ENCODE data around the gene GPR135.
A peak's percentile ranks its signal among the peaks of the same experiment; 100 is the strongest.

The GPR135 gene

DNA sequence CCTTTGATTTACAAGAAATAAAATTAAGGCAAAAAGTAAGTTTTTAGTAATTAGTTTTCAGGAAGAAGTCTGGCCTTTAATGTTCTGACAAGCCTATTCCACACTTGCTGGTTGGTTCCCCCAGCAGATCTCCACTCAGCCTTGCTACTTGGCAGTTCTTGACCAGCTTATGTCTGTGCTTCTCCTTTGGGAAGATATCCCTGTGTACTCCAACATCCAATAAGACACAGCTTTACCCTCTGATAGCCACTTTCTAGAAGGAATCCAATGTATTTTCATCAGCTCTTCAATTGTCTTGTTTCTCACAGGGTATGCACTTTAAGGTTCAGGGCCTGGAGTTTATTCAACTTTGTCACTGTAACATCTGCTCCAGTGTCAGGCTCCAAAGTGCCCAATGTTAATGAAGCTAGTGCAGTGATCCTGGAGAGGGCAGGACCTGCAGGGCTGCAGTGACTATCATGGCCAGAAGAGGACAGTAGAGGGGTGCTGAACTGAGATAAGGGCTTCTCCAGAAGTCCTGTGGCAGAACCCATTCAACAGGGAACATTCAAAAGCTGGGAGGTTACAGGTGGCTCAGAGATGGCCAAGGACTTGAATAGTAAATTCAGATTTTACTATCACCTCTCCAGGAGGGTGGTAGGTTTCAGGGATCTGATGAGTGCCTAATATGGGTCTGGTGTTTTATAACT is 42.0 kb upstream of the GPR135 start:
- TF ChIP-seq, protein P1, sequence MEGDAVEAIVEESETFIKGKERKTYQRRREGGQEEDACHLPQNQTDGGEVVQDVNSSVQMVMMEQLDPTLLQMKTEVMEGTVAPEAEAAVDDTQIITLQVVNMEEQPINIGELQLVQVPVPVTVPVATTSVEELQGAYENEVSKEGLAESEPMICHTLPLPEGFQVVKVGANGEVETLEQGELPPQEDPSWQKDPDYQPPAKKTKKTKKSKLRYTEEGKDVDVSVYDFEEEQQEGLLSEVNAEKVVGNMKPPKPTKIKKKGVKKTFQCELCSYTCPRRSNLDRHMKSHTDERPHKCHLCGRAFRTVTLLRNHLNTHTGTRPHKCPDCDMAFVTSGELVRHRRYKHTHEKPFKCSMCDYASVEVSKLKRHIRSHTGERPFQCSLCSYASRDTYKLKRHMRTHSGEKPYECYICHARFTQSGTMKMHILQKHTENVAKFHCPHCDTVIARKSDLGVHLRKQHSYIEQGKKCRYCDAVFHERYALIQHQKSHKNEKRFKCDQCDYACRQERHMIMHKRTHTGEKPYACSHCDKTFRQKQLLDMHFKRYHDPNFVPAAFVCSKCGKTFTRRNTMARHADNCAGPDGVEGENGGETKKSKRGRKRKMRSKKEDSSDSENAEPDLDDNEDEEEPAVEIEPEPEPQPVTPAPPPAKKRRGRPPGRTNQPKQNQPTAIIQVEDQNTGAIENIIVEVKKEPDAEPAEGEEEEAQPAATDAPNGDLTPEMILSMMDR (IDR thresholded peaks at IDR 0.05; ENCODE audit: low read depth, low read length, missing control alignments) = peak; percentile 98

DNA sequence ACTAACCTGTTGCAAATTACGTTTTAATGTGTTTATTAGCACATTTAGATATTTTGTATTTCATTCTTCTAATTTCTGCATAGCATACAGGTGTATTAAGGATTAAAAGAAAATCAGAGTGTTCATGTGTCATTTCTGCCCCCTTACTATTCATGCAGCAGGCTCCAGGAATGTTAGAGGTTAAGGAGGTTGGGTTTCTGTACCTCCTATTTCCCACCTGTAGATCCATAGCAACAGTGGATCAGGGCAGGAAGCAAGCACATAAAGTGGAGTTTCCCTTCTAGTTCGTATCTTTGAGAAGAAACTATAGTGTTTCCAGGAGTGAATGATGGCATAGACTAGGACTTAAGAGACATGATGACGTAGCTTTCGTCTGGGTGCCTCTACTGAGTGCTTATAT is 38.1 kb upstream of the GPR135 start:
- TF ChIP-seq, protein P1 (IDR thresholded peaks at IDR 0.05; ENCODE audit: low read depth, low read length, missing control alignments) = no peak
- DNase-seq (ENCODE audit: extremely low read depth, low read depth) = no peak
- no peak overlapping the region for H3K4me3 ChIP-seq (replicated peaks; ENCODE audit: low read depth, low read length)

More for the DNA sequence above, 42.0 kb upstream of the GPR135 start:
- no peak for DNase-seq (ENCODE audit: extremely low read depth, low read depth)
- no peak overlapping the region for H3K4me3 ChIP-seq (replicated peaks; ENCODE audit: low read depth, low read length)

DNA sequence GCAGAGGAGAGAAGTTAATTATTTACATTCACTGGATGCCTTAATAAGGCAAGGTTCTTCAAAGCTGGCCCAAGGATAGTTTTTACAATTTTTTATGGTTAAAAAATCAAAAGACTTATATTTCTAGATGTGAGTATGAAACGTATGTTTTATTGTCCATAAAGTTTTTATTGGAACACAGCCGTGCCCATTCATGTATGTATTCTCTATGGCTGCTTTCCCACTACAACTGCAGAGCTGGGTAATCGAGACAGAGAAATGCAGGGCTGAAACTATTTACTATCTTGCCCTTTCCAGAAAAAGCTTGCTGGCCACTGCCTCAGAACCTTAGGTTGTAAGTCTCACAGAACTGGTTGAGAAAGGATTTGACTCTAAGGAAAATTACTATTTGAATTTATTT is 35.6 kb upstream of the GPR135 start:
- no peak overlapping the region for H3K4me3 ChIP-seq (replicated peaks; ENCODE audit: low read depth, low read length)
- DNase-seq (ENCODE audit: extremely low read depth, low read depth) = no peak
- TF ChIP-seq, protein P1 (IDR thresholded peaks at IDR 0.05; ENCODE audit: low read depth, low read length, missing control alignments) = no peak

DNA sequence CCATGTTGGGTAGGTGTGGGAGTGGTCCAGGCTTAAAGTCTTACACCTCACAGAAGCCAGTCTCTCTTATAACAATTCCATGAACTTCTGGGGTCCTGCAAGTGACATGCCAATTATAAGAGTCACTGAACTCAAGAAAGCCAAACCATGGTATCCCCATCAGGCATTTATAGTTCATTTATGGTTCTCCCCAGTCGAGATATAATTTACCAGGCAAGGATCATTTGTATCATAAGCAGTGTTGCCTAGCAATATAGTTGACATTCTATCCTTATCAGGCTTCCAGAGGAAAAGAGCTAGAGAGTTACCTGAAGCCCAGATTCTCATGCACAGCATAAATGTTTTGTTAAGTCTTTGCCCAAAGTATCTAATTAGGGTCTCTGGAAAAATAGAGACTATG is 27.2 kb upstream of the GPR135 start:
- TF ChIP-seq, protein P1 (IDR thresholded peaks at IDR 0.05; ENCODE audit: low read depth, low read length, missing control alignments) = no peak
- no peak for DNase-seq (ENCODE audit: extremely low read depth, low read depth)
- no peak overlapping the region for H3K4me3 ChIP-seq (replicated peaks; ENCODE audit: low read depth, low read length)

DNA sequence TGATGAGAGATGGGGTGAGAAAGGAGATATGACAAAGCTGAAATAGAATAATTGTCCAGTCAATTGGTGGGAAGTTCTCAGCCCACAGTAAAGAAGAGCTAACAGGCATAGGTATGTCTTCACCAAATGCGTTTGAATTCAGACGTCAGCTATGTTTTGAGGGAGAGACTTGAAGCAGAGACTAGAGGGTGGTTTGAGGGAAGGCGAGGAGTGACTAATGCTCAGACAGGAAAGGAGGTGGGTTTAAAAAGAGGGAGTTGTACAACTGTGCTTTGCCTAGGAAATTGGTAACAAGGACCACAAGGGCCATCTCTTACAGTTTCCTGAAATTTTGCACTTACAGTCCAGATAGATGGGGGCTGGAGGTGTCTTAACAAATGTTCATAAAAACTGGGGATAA is 25.6 kb upstream of the GPR135 start:
- no peak for DNase-seq (ENCODE audit: extremely low read depth, low read depth)
- TF ChIP-seq, protein P1 (IDR thresholded peaks at IDR 0.05; ENCODE audit: low read depth, low read length, missing control alignments) = no peak
- no peak overlapping the region for H3K4me3 ChIP-seq (replicated peaks; ENCODE audit: low read depth, low read length)

DNA sequence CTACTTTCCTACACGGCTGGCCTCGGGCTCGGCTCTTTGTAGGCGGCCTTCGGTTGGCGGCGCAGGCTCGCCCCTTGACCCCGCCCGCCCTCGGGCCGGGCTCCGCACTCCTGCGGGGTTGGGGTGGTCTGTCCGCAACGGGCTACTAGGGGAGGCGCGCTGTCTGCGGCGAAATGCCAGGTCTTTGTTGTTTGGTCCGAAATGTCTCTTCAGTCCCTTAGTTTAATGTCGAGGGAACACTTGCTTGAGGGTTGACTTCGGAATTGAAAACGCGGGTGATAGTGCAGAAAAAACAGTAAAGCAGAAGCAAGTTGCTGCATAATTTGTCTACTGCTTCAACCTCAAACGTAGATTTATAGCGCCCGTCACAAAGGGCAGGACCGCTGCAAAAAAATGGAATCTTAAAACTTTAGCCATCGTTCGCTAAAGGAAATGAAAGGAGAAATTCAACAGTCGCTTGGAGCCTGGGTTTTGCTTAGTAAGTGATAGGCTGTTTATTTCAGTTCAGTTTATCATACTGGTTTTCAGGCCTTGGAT is 19.5 kb upstream of the GPR135 start:
- no peak for DNase-seq (ENCODE audit: extremely low read depth, low read depth)
- TF ChIP-seq, protein P1 (IDR thresholded peaks at IDR 0.05; ENCODE audit: low read depth, low read length, missing control alignments) = no peak
- peak overlapping the region; percentile 98 for H3K4me3 ChIP-seq (replicated peaks; ENCODE audit: low read depth, low read length)

Measured in HFF-Myc (cell line).